OCI-LY7 (cell line): ENCODE data around the gene CRABP2.

Experiments used
- EZH2phosphoT487 ChIP-seq: fragments of 200-600 bp; sonication (generic); IDR thresholded peaks from 2 replicates; pipeline ENCODE4 v1.6.1; 2018; ENCODE audit warnings: low read depth, borderline replicate concordance, mild to moderate bottlenecking, mixed run types, antibody characterized with exemption, low read length, moderate library complexity, mixed read lengths
- TF ChIP-seq, protein P1 (sequence below): fragments of 200-600 bp; sonication (generic); conservative IDR thresholded peaks from 2 replicates; pipeline ENCODE4 v1.5.1; 2014; ENCODE audit warnings: mild to moderate bottlenecking, antibody characterized with exemption, low read length, moderate library complexity, mixed read lengths

DNA sequence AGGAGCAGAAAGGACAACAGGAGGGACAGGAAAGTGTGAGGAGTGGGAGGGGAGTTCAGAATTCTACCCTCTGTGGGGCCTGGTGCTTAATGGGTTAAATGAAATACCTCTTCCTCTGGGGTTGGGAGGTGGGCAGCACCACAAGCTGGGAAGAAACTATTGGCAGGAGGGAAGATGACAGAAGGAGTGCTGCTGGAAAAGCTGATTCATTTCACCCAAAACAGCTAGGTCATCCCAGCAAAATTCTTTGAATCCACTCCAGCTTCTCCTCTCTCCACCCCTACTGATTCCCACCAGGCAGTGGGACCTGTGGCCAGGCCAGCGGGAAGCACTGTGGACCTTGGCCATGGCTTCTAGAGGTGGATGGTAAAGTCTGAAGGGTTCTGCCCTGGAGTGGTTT, 50.7 kb downstream of the CRABP2 start:
- TF ChIP-seq, protein P1, sequence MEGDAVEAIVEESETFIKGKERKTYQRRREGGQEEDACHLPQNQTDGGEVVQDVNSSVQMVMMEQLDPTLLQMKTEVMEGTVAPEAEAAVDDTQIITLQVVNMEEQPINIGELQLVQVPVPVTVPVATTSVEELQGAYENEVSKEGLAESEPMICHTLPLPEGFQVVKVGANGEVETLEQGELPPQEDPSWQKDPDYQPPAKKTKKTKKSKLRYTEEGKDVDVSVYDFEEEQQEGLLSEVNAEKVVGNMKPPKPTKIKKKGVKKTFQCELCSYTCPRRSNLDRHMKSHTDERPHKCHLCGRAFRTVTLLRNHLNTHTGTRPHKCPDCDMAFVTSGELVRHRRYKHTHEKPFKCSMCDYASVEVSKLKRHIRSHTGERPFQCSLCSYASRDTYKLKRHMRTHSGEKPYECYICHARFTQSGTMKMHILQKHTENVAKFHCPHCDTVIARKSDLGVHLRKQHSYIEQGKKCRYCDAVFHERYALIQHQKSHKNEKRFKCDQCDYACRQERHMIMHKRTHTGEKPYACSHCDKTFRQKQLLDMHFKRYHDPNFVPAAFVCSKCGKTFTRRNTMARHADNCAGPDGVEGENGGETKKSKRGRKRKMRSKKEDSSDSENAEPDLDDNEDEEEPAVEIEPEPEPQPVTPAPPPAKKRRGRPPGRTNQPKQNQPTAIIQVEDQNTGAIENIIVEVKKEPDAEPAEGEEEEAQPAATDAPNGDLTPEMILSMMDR: no peak
- no peak for TF ChIP-seq EZH2phosphoT487
